Stimulated activated CD4-positive, alpha-beta T cell treated with anti-CD3 and anti-CD28 coated beads, Interleukin-12 subunit alpha, Interleukin-12 subunit beta, amount 100 ng/mL, for 48 hours (primary cell): ENCODE data around the gene ATXN3L.

Experiments used
- DNase-seq, 3 donors: peaks; one replicate each; pipeline ENCODE4 v3.0.0-alpha.2; 2020; ENCODE audit warnings: low read depth in 2 of 3, low spot score in 1 of 3

The ATXN3L gene

DNA sequence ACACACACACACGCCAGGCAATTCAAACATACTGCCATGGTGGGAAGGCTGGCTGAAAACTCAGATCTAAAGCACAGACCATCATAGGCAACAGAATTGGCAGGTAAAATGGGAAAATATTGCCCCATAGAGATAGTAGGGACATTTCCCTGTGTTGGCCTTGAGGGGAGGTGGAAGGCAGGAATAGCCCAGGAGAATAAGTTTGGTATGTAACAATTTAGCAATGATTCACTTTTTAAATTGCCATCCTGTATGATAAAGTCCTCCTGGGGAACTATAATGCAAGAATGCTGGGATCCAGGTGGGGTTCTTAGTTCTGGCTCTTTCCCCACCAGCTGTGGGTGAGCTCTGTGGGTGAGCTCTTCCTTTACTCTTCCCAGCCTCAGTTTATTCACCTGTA lies 51.0 kb downstream of the ATXN3L start:
- DNase-seq, result no peak
